ENCODE data around the gene COPG2. TPM values are rescaled to one million over a fixed set of nuclear protein-coding genes. Genes with fewer than 3 reads are reported as not detected.

Gene COPG2
- total and polyA plus RNA-seq, 2 of the 4 experiments (the other 2 are of a cell fraction), result 18.1 to 50.0 TPM

- Histone ChIP-seq H2BK120ac (ENCODE audit: low read depth, low read length) (no peak overlapping the region), H3K23ac (ENCODE audit: low read depth, low read length) (no peak overlapping the region), H2BK20ac (ENCODE audit: low read depth, low read length) (no peak overlapping the region), H3K56ac (ENCODE audit: extremely low read depth, insufficient read depth, low read length) (no peak overlapping the region), H3K27ac (ENCODE audit: insufficient read depth, low read length) (no peak overlapping the region), H2BK5ac (ENCODE audit: low read depth, low read length, poor library complexity, severe bottlenecking) (no peak overlapping the region), H2AK5ac (ENCODE audit: low read depth, low read length) (no peak overlapping the region), H3K27me3 (ENCODE audit: control insufficient read depth, insufficient read depth, low read length) (no peaks in the 10 kb centered on the region), H3K79me1 (ENCODE audit: low read depth in 1 of 2, low read length in 2 of 2) (no peaks in the 10 kb centered on the region; a peak in 1 of 4 replicates), H3K4me3 (ENCODE audit: insufficient read depth, low read depth, low read length) (no peak overlapping the region), H3K4me2 (ENCODE audit: low read depth, low read length) (no peak overlapping the region), H3K18ac (ENCODE audit: low read depth, low read length) (no peak overlapping the region), H3K9me1 (ENCODE audit: insufficient read depth, low read length) (no peaks in the 10 kb centered on the region), H3K36me3 (ENCODE audit: control insufficient read depth, insufficient read depth, low read length) (no peaks in the 10 kb centered on the region), H4K5ac (ENCODE audit: low read depth, low read length) (no peak overlapping the region), H3K14ac (replicated peaks; ENCODE audit: low read depth, low read length) (no peak overlapping the region), H4K8ac (ENCODE audit: low read depth in 2 of 2, low read length in 2 of 2) (no peak overlapping the region), H2BK15ac (ENCODE audit: low read depth, low read length) (no peak overlapping the region), H3K4ac (ENCODE audit: low read depth, low read length) (no peak overlapping the region), H4K20me1 (ENCODE audit: insufficient read depth, low read length) (no peaks in the 10 kb centered on the region), H3K9me3 (ENCODE audit: control insufficient read depth, insufficient read depth, low read length) (no peaks in the 10 kb centered on the region), H2AFZ (replicated peaks; ENCODE audit: low read length, poor library complexity) (no peak overlapping the region), H2AK9ac (replicated peaks; ENCODE audit: low read depth, low read length, poor library complexity) (no peak overlapping the region), H4K91ac (ENCODE audit: insufficient read depth, low read depth, low read length) (no peak overlapping the region), H3K4me1 (ENCODE audit: control insufficient read depth, insufficient read depth, low read length) (no peaks in the 10 kb centered on the region), H3K9ac (ENCODE audit: low read depth, low read length) (no peak overlapping the region)
- ChIA-PET POLR2A (ENCODE audit: unreplicated experiment) (no interaction called here), CTCF (interaction anchor here (1.0 kb wide), 1 partner anchor 11 kb away, joined by 4 read pairs; no protein-coding TSS in a partner anchor)
- intact Hi-C loops (cut with micrococcal nuclease), result no loop called here
- in situ Hi-C loops (cut with MboI; ENCODE audit: low sequenced_read_pairs), result no loop called here
- no CpG with 5 or more reads among the region's 2 CpGs for WGBS, 2 experiments (ENCODE audit: extremely low coverage in 2 of 2, insufficient read length in 1 of 2)
- no TSS peak for BruUV-seq (replicated peaks)
- no peak for ATAC-seq (ENCODE audit: low read depth)
- no peak for TF ChIP-seq CEBPB (IDR thresholded peaks at IDR 0.05; ENCODE audit: low read depth, low read length)
- TF ChIP-seq CHD1 (IDR thresholded peaks at IDR 0.05; ENCODE audit: low read depth, low read length), result no peak
- TF ChIP-seq MAFK (IDR thresholded peaks at IDR 0.05; ENCODE audit: low read depth, low read length), result no peak
- dilution Hi-C loops (cut with HindIII; ENCODE audit: low sequenced_read_pairs, unreplicated experiment), result no loop called here
- DNase-seq, result no peak
Measured at GRCh38 chr7:130622866-130623265, 45.7 kb downstream of the COPG2 start.
